Ascending aorta (tissue), 2 donors: Measurements from ENCODE around the gene MRPL48. TPM values are rescaled to one million over a fixed set of nuclear protein-coding genes. Genes with fewer than 3 reads are reported as not detected.

ENCODE experiments used
- DNase-seq, 2 donors: peaks; one replicate each; pipeline ENCODE4 v3.0.0-alpha.2; 2019; ENCODE audit warnings: low spot score in 2 of 2
- H3K27ac ChIP-seq, 2 donors: fragments of 200-600 bp; sonication (generic); one replicate each; pipeline ENCODE4 v1.5.1; 2016 to 2017; ENCODE audit warnings: mild to moderate bottlenecking in 1 of 2
- H3K27me3 ChIP-seq: fragments of 200-600 bp; sonication (generic); one replicate; pipeline ENCODE4 v1.5.1; 2017
- H3K36me3 ChIP-seq, 2 donors: fragments of 200-600 bp; sonication (generic); one replicate each; pipeline ENCODE4 v1.5.1; 2016
- H3K4me1 ChIP-seq, 2 donors: fragments of 200-600 bp; sonication (generic); one replicate each; pipeline ENCODE4 v1.5.1; 2016 to 2017; ENCODE audit warnings: mild to moderate bottlenecking in 1 of 2
- H3K4me3 ChIP-seq, 2 donors: fragments of 200-600 bp; sonication (generic); one replicate each; pipeline ENCODE4 v1.5.1; 2016 to 2017; ENCODE audit warnings: mild to moderate bottlenecking in 1 of 2
- H3K9me3 ChIP-seq, 2 donors: fragments of 200-600 bp; sonication (generic); one replicate each; pipeline ENCODE4 v1.5.1; 2016
- intact Hi-C: fragments of 100-400 bp; cut with DNase I; formaldehyde crosslinking; loops from one replicate; pipeline ENCODE4 v1.15.1; 2023
- total RNA-seq: library from RNA; depleted of rRNA; stranded (reverse); fragments of >200 nt; gene quantifications from one replicate; pipeline ENCODE4 v1.1.0, GENCODE V29; 2016
- TF ChIP-seq, protein P1 (sequence below), 3 experiments: fragments of 200-600 bp in 2 of 3; fragments of 450-650 bp in 1 of 3; sonication (generic) in 2 of 3; IDR thresholded peaks; one replicate each; pipeline ENCODE4 v1.5.1; 2016 to 2019; ENCODE audit warnings: antibody characterized with exemption in 3 of 3, mild to moderate bottlenecking in 1 of 3, moderate library complexity in 1 of 3

MRPL48 gene
- total RNA-seq, 1 donor from 2014 or later, result not detected

GRCh38 chr11:73755670-73756069 lies 32.0 kb upstream of the MRPL48 start:
- intact Hi-C loops, result no loop called here
- Histone ChIP-seq H3K4me1 (peaks cover 0 to 19% of the 10 kb centered on the region in 2 donors), H3K36me3 (no peaks in the 10 kb centered on the region), H3K4me3 (no peak overlapping the region), H3K9me3 (no peaks in the 10 kb centered on the region), H3K27me3 (no peaks in the 10 kb centered on the region), H3K27ac (no peak overlapping the region)
- TF ChIP-seq, protein P1, sequence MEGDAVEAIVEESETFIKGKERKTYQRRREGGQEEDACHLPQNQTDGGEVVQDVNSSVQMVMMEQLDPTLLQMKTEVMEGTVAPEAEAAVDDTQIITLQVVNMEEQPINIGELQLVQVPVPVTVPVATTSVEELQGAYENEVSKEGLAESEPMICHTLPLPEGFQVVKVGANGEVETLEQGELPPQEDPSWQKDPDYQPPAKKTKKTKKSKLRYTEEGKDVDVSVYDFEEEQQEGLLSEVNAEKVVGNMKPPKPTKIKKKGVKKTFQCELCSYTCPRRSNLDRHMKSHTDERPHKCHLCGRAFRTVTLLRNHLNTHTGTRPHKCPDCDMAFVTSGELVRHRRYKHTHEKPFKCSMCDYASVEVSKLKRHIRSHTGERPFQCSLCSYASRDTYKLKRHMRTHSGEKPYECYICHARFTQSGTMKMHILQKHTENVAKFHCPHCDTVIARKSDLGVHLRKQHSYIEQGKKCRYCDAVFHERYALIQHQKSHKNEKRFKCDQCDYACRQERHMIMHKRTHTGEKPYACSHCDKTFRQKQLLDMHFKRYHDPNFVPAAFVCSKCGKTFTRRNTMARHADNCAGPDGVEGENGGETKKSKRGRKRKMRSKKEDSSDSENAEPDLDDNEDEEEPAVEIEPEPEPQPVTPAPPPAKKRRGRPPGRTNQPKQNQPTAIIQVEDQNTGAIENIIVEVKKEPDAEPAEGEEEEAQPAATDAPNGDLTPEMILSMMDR (IDR thresholded peaks at IDR 0.05), result no peak
- DNase-seq, result no peak

GRCh38 chr11:73757598-73757997 lies 30.1 kb upstream of the MRPL48 start:
- TF ChIP-seq, protein P1 (IDR thresholded peaks at IDR 0.05), result no peak
- H3K27me3 ChIP-seq, result no peaks in the 10 kb centered on the region
- no peak for DNase-seq
- no peak overlapping the region for H3K27ac ChIP-seq
- intact Hi-C loops, result no loop called here
- no peaks in the 10 kb centered on the region for H3K9me3 ChIP-seq
- H3K4me1 ChIP-seq, result peaks cover 0 to 22% of the 10 kb centered on the region in 2 donors
- H3K4me3 ChIP-seq, result no peak overlapping the region
- H3K36me3 ChIP-seq, result no peaks in the 10 kb centered on the region

- TF ChIP-seq, protein P1 (IDR thresholded peaks at IDR 0.05), result no peak
- Histone ChIP-seq H3K36me3 (no peaks in the 10 kb centered on the region), H3K27me3 (no peaks in the 10 kb centered on the region), H3K4me1 (peaks cover 0 to 17% of the 10 kb centered on the region in 2 donors), H3K4me3 (peak overlapping the region; percentile 88 to 98), H3K9me3 (no peaks in the 10 kb centered on the region), H3K27ac (no peak overlapping the region)
- intact Hi-C loops, result no loop called here
- no peak for DNase-seq
Observed at GRCh38 chr11:73758451-73758850, 29.2 kb upstream of the MRPL48 start.

- DNase-seq, result no peak
- H3K36me3 ChIP-seq, result no peaks in the 10 kb centered on the region
- H3K9me3 ChIP-seq, result no peaks in the 10 kb centered on the region
- intact Hi-C loops, result loop anchor here (2.0 to 5.0 kb wide), 4 partner anchors 162 to 733 kb away; partner anchors contain the start of genes FAM168A, LIPT2, RELT and UCP2
- peaks cover 0 to 17% of the 10 kb centered on the region in 2 donors for H3K4me1 ChIP-seq
- peak overlapping the region; percentile 97 to 99 for H3K27ac ChIP-seq
- H3K27me3 ChIP-seq, result no peaks in the 10 kb centered on the region
- TF ChIP-seq, protein P1 (IDR thresholded peaks at IDR 0.05), result no peak
- peak overlapping the region; percentile 88 to 98 for H3K4me3 ChIP-seq
Observed at GRCh38 chr11:73759610-73760134, 28.0 kb upstream of the MRPL48 start.

GRCh38 chr11:73760135-73760678 lies 27.5 kb upstream of the MRPL48 start:
- peak in 1 of 2 donors; percentile 77 for DNase-seq
- intact Hi-C loops, result loop anchor here (2.0 to 5.0 kb wide), 4 partner anchors 163 to 732 kb away; partner anchors contain the start of genes FAM168A, LIPT2, RELT and UCP2
- peak overlapping the region; percentile 97 to 99 for H3K27ac ChIP-seq
- no peaks in the 10 kb centered on the region for H3K9me3 ChIP-seq
- H3K36me3 ChIP-seq, result no peaks in the 10 kb centered on the region
- TF ChIP-seq, protein P1 (IDR thresholded peaks at IDR 0.05), result no peak
- no peaks in the 10 kb centered on the region for H3K27me3 ChIP-seq
- peaks cover 0 to 17% of the 10 kb centered on the region in 2 donors for H3K4me1 ChIP-seq
- H3K4me3 ChIP-seq, result peak overlapping the region; percentile 88 to 98
